ENCODE results near the gene MAP4K4. TPM values are rescaled to one million over a fixed set of nuclear protein-coding genes. Genes with fewer than 3 reads are reported as not detected.
A peak's percentile ranks its signal among the peaks of the same experiment; 100 is the strongest.
"Not testable (repeated sequence)": the region's sequence is repeated elsewhere in the genome, so short reads cannot be mapped to it uniquely, and the experiment has no call there.

The MAP4K4 gene
- total and polyA plus RNA-seq, 2 experiments from 2014 or later: 20.3 to 115 TPM

GRCh38 chr2:101768556-101769220 lies 71.2 kb downstream of the MAP4K4 start:
- Histone ChIP-seq H3K9me2 (ENCODE audit: insufficient read depth) (no peaks in the 10 kb centered on the region), H3K4me1 (ENCODE audit: insufficient read depth) (peaks cover 88% of the 10 kb centered on the region), H3K79me2 (ENCODE audit: insufficient read depth) (peaks cover 100% of the 10 kb centered on the region), H3F3A (ENCODE audit: insufficient read depth) (peaks cover 89% of the 10 kb centered on the region), H2AFZ (no peak overlapping the region), H3K36me3 (ENCODE audit: low read depth) (no peaks in the 10 kb centered on the region), H3K27me3 (replicated peaks; ENCODE audit: insufficient read depth) (no peaks in the 10 kb centered on the region), H3K4me3 (no peak overlapping the region), H4K20me1 (ENCODE audit: insufficient read depth) (peaks cover 34% of the 10 kb centered on the region), H3K9ac (no peak overlapping the region), H3K27ac (peak overlapping the region; percentile 71), H3K9me3 (ENCODE audit: low read depth) (no peaks in the 10 kb centered on the region), H3K4me2 (ENCODE audit: unreplicated experiment) (no peak overlapping the region)
- 36 to 46% methylated on average over 4 of the region's 4 CpGs for WGBS, 2 experiments (ENCODE audit: low coverage in 1 of 2, low lambda C conversion rate in 2 of 2, missing lambda C conversion rate in 2 of 2)
- TF ChIP-seq EZH2phosphoT487 (IDR thresholded peaks at IDR 0.05; ENCODE audit: insufficient read depth, low read depth) (no peak), EZH2 (IDR thresholded peaks at IDR 0.05; ENCODE audit: insufficient read depth, poor library complexity, severe bottlenecking) (no peak)
- in situ Hi-C loops (cut with MboI): no loop called here
- no peak for DNase-seq

DNA sequence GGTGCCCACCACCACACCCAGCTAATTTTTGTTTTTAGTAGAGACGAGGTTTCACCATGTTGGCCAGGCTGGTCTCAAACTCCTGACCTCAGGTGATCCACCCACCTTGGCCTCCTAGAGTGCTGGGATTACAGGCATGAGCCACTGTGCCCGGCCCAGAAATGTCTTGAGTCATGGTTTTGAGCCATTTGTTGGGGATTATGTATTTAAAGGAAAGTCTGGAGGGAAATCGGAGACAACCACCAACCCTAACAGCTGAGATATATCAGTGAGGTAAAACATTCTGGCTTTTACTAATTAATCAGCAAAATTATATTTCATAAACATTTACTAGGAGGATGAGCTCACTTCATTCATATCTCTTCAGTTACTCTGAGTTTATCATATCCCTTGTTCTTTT lies 72.2 kb downstream of the MAP4K4 start:
- H3K36me3 ChIP-seq (ENCODE audit: low read depth); H3K27me3 ChIP-seq (replicated peaks; ENCODE audit: insufficient read depth); H2AFZ ChIP-seq; H3K9me2 ChIP-seq (ENCODE audit: insufficient read depth); H3K4me3 ChIP-seq; H3K4me2 ChIP-seq (ENCODE audit: unreplicated experiment); H3K9ac ChIP-seq; in situ Hi-C loops (cut with MboI); DNase-seq; H3K9me3 ChIP-seq (ENCODE audit: low read depth): not testable (repeated sequence)
- peaks cover 81% of the 10 kb centered on the region for H3K4me1 ChIP-seq (ENCODE audit: insufficient read depth)
- H4K20me1 ChIP-seq (ENCODE audit: insufficient read depth): peaks cover 35% of the 10 kb centered on the region
- H3F3A ChIP-seq (ENCODE audit: insufficient read depth): peaks cover 88% of the 10 kb centered on the region
- H3K27ac ChIP-seq: peak overlapping the region; percentile 71; the same call in 1 of the 2 replicates
- WGBS, 2 experiments (ENCODE audit: low coverage in 1 of 2, low lambda C conversion rate in 2 of 2, missing lambda C conversion rate in 2 of 2): 92 to 93% methylated on average over 3 of the region's 3 CpGs
- H3K79me2 ChIP-seq (ENCODE audit: insufficient read depth): peaks cover 100% of the 10 kb centered on the region

GRCh38 chr2:101770726-101771125 lies 73.2 kb downstream of the MAP4K4 start:
- Histone ChIP-seq H3K4me1 (ENCODE audit: insufficient read depth) (peaks cover 78% of the 10 kb centered on the region), H3K79me2 (ENCODE audit: insufficient read depth) (peaks cover 100% of the 10 kb centered on the region), H3K4me3 (no peak overlapping the region), H3K9me2 (ENCODE audit: insufficient read depth) (no peaks in the 10 kb centered on the region), H3K4me2 (ENCODE audit: unreplicated experiment) (no peak overlapping the region), H4K20me1 (ENCODE audit: insufficient read depth) (peaks cover 34% of the 10 kb centered on the region), H3K27me3 (replicated peaks; ENCODE audit: insufficient read depth) (no peaks in the 10 kb centered on the region), H3F3A (ENCODE audit: insufficient read depth) (peaks cover 91% of the 10 kb centered on the region), H3K36me3 (ENCODE audit: low read depth) (no peaks in the 10 kb centered on the region), H2AFZ (no peak overlapping the region), H3K27ac (no peak overlapping the region), H3K9ac (no peak overlapping the region), H3K9me3 (ENCODE audit: low read depth) (no peaks in the 10 kb centered on the region)
- 67 to 73% methylated on average over 2 of the region's 2 CpGs for WGBS, 2 experiments (ENCODE audit: low coverage in 1 of 2, low lambda C conversion rate in 2 of 2, missing lambda C conversion rate in 2 of 2)
- TF ChIP-seq EZH2phosphoT487 (IDR thresholded peaks at IDR 0.05; ENCODE audit: insufficient read depth, low read depth) (no peak), EZH2 (IDR thresholded peaks at IDR 0.05; ENCODE audit: insufficient read depth, poor library complexity, severe bottlenecking) (no peak)
- DNase-seq: peak; percentile 63
- in situ Hi-C loops (cut with MboI): no loop called here

DNA sequence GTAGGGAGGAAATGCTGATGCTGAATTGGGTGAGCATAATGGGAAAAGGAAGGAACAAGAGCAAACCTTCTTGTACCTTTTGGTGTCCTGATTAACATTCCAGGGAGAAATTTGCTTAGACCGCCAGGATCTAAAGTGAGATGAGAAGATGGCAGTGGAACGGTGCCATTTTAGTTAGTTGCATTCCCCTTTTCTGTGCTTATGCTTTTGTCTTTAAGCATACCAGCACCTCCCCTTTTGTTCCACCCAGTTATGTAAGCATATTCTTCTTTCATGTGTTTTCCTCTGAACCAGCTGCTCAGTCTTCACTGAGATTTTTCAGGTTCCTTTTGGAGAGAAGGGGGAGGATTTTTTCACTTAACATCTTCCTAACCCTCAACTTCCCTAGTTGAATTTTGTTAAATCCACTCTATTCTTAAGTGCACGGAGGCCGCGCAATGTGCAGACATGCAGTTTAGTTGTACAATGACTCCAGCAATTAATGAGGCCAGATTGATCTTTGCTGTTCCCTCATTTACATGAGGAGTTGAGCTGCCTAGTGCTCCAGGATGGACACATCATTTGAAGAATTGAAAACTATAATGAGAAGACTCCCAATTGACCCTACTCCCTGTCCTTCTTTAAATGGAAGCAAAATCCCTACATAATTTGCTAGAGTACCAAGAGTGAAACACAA lies 73.9 kb downstream of the MAP4K4 start:
- TF ChIP-seq EZH2phosphoT487 (IDR thresholded peaks at IDR 0.05; ENCODE audit: insufficient read depth, low read depth) (no peak), EZH2 (IDR thresholded peaks at IDR 0.05; ENCODE audit: insufficient read depth, poor library complexity, severe bottlenecking) (no peak)
- Histone ChIP-seq H4K20me1 (ENCODE audit: insufficient read depth) (peaks cover 35% of the 10 kb centered on the region), H3K4me1 (ENCODE audit: insufficient read depth) (peaks cover 76% of the 10 kb centered on the region), H3K9me2 (ENCODE audit: insufficient read depth) (no peaks in the 10 kb centered on the region), H3K9ac (no peak overlapping the region), H3K27ac (no peak overlapping the region), H3K4me2 (ENCODE audit: unreplicated experiment) (no peak overlapping the region), H3K9me3 (ENCODE audit: low read depth) (no peaks in the 10 kb centered on the region), H2AFZ (no peak overlapping the region), H3K4me3 (no peak overlapping the region), H3K79me2 (ENCODE audit: insufficient read depth) (peaks cover 100% of the 10 kb centered on the region), H3F3A (ENCODE audit: insufficient read depth) (peaks cover 90% of the 10 kb centered on the region), H3K36me3 (ENCODE audit: low read depth) (no peaks in the 10 kb centered on the region), H3K27me3 (replicated peaks; ENCODE audit: insufficient read depth) (no peaks in the 10 kb centered on the region)
- no peak for DNase-seq
- 97 to 99% methylated on average over 5 of the region's 5 CpGs for WGBS, 2 experiments (ENCODE audit: low coverage in 1 of 2, low lambda C conversion rate in 2 of 2, missing lambda C conversion rate in 2 of 2)
- in situ Hi-C loops (cut with MboI): no loop called here

Measured in GM23248 (cell line).